HCT116 (cell line): ENCODE measurements around the gene EDEM3. TPM values are rescaled to one million over a fixed set of nuclear protein-coding genes. Genes with fewer than 3 reads are reported as not detected.

ENCODE experiments used
- ATAC-seq: fragments of 200-7000 bp; cut with Tn5 transposase; 2 replicates; pipeline ENCODE4 v1.9.1; 2020; ENCODE audit warnings: mild to moderate bottlenecking, moderate library complexity
- BruUV-seq: library from RNA; stranded (reverse); fragments of 400-500 nt; replicated peaks from 2 replicates; lab custom pipeline; 2021; lab: Mats Ljungman, UMichigan
- CTCF ChIA-PET: fragments of 300-600 bp; sonication (Branson Sonifier 250); formaldehyde crosslinking; loops from one replicate; lab custom pipeline; 2021; ENCODE audit warnings: antibody characterized with exemption; lab: Charles Lee
- POLR2A ChIA-PET: fragments of 300-600, 350-600 bp; sonication (Branson Sonifier 250); formaldehyde crosslinking; loops from one replicate; lab custom pipeline; 2021; ENCODE audit warnings: antibody characterized with exemption; lab: Charles Lee
- RAD21 ChIA-PET, 2 experiments: fragments of 300-600 bp; sonication (Branson Sonifier 250); formaldehyde crosslinking; loops; one replicate each; lab custom pipeline; 2023; ENCODE audit warnings: low total read pairs in 2 of 2; ENCODE audit not compliant: uncharacterized antibody in 2 of 2, unreplicated experiment in 2 of 2, low non-redundant PET in 1 of 2; lab: Charles Lee
- DNase-seq: peaks from one replicate; pipeline ENCODE4 v3.0.0-alpha.2; 2010; ENCODE audit warnings: low read depth, low spot score
- H2AFZ ChIP-seq: fragments of 200-600 bp; shearing (Covaris generic), sonication (generic); 2 replicates; pipeline ENCODE4 v1.6.1; 2017; ENCODE audit warnings: low read depth, mixed run types, mixed read lengths, antibody characterized with exemption, low read length; ENCODE audit not compliant: poor library complexity, severe bottlenecking
- H3K27ac ChIP-seq: 2 replicates; pipeline ENCODE4 v1.5.1; 2012; ENCODE audit warnings: low read depth, low read length
- H3K27me3 ChIP-seq: fragments of 200-600 bp; sonication (generic); 2 replicates; pipeline ENCODE4 v1.6.1; 2016; ENCODE audit warnings: mixed run types, low read length, mixed read lengths; ENCODE audit not compliant: insufficient read depth
- H3K36me3 ChIP-seq, 2 experiments: fragments of 200-500 bp in 1 of 2; fragments of 200-600 bp in 1 of 2; sonication (Bioruptor generic) in 1 of 2; sonication (generic) in 1 of 2; 2 replicates each; pipeline versions ENCODE4 v1.5.1 to v1.6.1; 2014 to 2016; ENCODE audit warnings: low read length in 2 of 2, inconsistent platforms in 1 of 2, mixed read lengths in 1 of 2, mixed run types in 1 of 2; ENCODE audit not compliant: insufficient read depth in 2 of 2, control insufficient read depth in 1 of 2
- H3K4me1 ChIP-seq, 2 experiments: fragments of 200-600 bp in 1 of 2; sonication (generic) in 1 of 2; 2 replicates each; pipeline versions ENCODE4 v1.5.1 to v1.6.1; 2012 to 2017; ENCODE audit warnings: low read length in 2 of 2, inconsistent platforms in 1 of 2, mild to moderate bottlenecking in 1 of 2, mixed read lengths in 1 of 2, mixed run types in 1 of 2, moderate library complexity in 1 of 2; ENCODE audit not compliant: insufficient read depth in 2 of 2, control insufficient read depth in 1 of 2
- H3K4me2 ChIP-seq: fragments of 200-600 bp; sonication (generic); 2 replicates; pipeline ENCODE4 v1.6.1; 2017; ENCODE audit warnings: mixed run types, low read length, mixed read lengths
- H3K4me3 ChIP-seq, 2 experiments: fragments of 200-600 bp in 1 of 2; sonication (generic) in 1 of 2; replicated peaks in 1 of 2; 2 replicates each; pipeline ENCODE4 v1.5.1; 2011 to 2016; ENCODE audit warnings: low read length in 2 of 2, control low read depth in 1 of 2, low read depth in 1 of 2, mild to moderate bottlenecking in 1 of 2, mixed read lengths in 1 of 2, mixed run types in 1 of 2
- H3K79me2 ChIP-seq: fragments of 200-600 bp; sonication (generic); 2 replicates; pipeline ENCODE4 v1.6.1; 2017; ENCODE audit warnings: mild to moderate bottlenecking, mixed run types, low read length, moderate library complexity, mixed read lengths; ENCODE audit not compliant: insufficient read depth
- H3K9ac ChIP-seq: fragments of 200-600 bp; sonication (generic); 2 replicates; pipeline ENCODE4 v1.6.1; 2016; ENCODE audit warnings: low read length, mixed read lengths
- H3K9me2 ChIP-seq: fragments of 200-600 bp; sonication (generic), shearing (Covaris generic); 2 replicates; pipeline ENCODE4 v1.6.1; 2017; ENCODE audit warnings: mixed run types, mild to moderate bottlenecking, moderate library complexity; ENCODE audit not compliant: insufficient read depth
- H3K9me3 ChIP-seq, 2 experiments: fragments of 200-500 bp in 1 of 2; fragments of 200-600 bp in 1 of 2; sonication (Bioruptor generic) in 1 of 2; sonication (generic) in 1 of 2; 2 replicates each; pipeline ENCODE4 v1.6.1; 2014 to 2017; ENCODE audit warnings: low read length in 2 of 2, mixed read lengths in 2 of 2, inconsistent platforms in 1 of 2, low read depth in 1 of 2, mild to moderate bottlenecking in 1 of 2, mixed run types in 1 of 2, moderate library complexity in 1 of 2; ENCODE audit not compliant: control insufficient read depth in 1 of 2, insufficient read depth in 1 of 2
- H4K20me1 ChIP-seq: fragments of 200-600 bp; sonication (generic), shearing (Covaris generic); 2 replicates; pipeline ENCODE4 v1.6.1; 2017; ENCODE audit warnings: mixed run types, mild to moderate bottlenecking, moderate library complexity; ENCODE audit not compliant: insufficient read depth
- CTCF ChIP-seq, 3 experiments: fragments of 200-600 bp in 1 of 3; sonication (generic) in 1 of 3; IDR thresholded peaks in 2 of 3; conservative IDR thresholded peaks in 1 of 3; 2 replicates each; pipeline ENCODE4 v1.5.1; 2012 to 2017; ENCODE audit warnings: low read depth in 2 of 3, low read length in 2 of 3, antibody characterized with exemption in 1 of 3, borderline replicate concordance in 1 of 3, control low read depth in 1 of 3, mild to moderate bottlenecking in 1 of 3, mixed read lengths in 1 of 3, mixed run types in 1 of 3, moderate library complexity in 1 of 3; ENCODE audit not compliant: insufficient read depth in 1 of 3
- ELF1 ChIP-seq: IDR thresholded peaks from 2 replicates; pipeline ENCODE4 v1.6.1; 2012; ENCODE audit warnings: low read depth, borderline replicate concordance
- EZH2 ChIP-seq: fragments of 200-600 bp; sonication (generic); IDR thresholded peaks from 2 replicates; pipeline ENCODE4 v1.6.1; 2017; ENCODE audit warnings: antibody characterized with exemption, mixed run types
- EZH2phosphoT487 ChIP-seq: fragments of 200-600 bp; IDR thresholded peaks from 2 replicates; pipeline ENCODE4 v1.6.1; 2018; ENCODE audit warnings: antibody characterized with exemption, borderline replicate concordance
- FOSL1 ChIP-seq: IDR thresholded peaks from 2 replicates; pipeline ENCODE4 v1.6.1; 2012; ENCODE audit warnings: low read depth
- JUND ChIP-seq: IDR thresholded peaks from 2 replicates; pipeline ENCODE4 v1.6.1; 2012
- MAX ChIP-seq: IDR thresholded peaks from 2 replicates; pipeline ENCODE4 v1.6.1; 2012
- POLR2A ChIP-seq: IDR thresholded peaks from 2 replicates; pipeline ENCODE4 v1.7.0; 2011; ENCODE audit warnings: borderline replicate concordance; ENCODE audit not compliant: insufficient read depth, insufficient read length; ENCODE audit errors: extremely low read depth
- POLR2AphosphoS5 ChIP-seq: IDR thresholded peaks from 2 replicates; pipeline ENCODE4 v1.6.1; 2011; ENCODE audit warnings: mild to moderate bottlenecking, low read depth, low read length, moderate library complexity
- RAD21 ChIP-seq: IDR thresholded peaks from 2 replicates; pipeline ENCODE4 v1.6.1; 2012; ENCODE audit warnings: low read depth, mild to moderate bottlenecking
- REST ChIP-seq: IDR thresholded peaks from 2 replicates; pipeline ENCODE4 v1.6.1; 2012; ENCODE audit warnings: low read depth
- SIN3A ChIP-seq: IDR thresholded peaks from 2 replicates; pipeline ENCODE4 v1.6.1; 2012; ENCODE audit warnings: low read depth
- SP1 ChIP-seq: IDR thresholded peaks from 2 replicates; pipeline ENCODE4 v1.6.1; 2012; ENCODE audit warnings: low read depth
- SRF ChIP-seq: IDR thresholded peaks from 2 replicates; pipeline ENCODE4 v1.6.1; 2012; ENCODE audit warnings: low read depth
- TCF7L2 ChIP-seq: IDR thresholded peaks from 2 replicates; pipeline ENCODE4 v1.7.0; 2011; ENCODE audit warnings: borderline replicate concordance, inconsistent platforms; ENCODE audit not compliant: insufficient read depth, insufficient read length; ENCODE audit errors: extremely low read depth
- ZBTB33 ChIP-seq: IDR thresholded peaks from 2 replicates; pipeline ENCODE4 v1.6.1; 2011; ENCODE audit warnings: mild to moderate bottlenecking, low read length, moderate library complexity; ENCODE audit not compliant: insufficient replicate concordance; ENCODE audit errors: extremely low read depth
- ZFX ChIP-seq: fragments of 450-650 bp; IDR thresholded peaks from 2 replicates; pipeline ENCODE4 v1.6.1; 2017
- ZNF274 ChIP-seq: fragments of 200-500 bp; sonication (Bioruptor generic); IDR thresholded peaks from 2 replicates; pipeline ENCODE4 v1.6.1; 2014; ENCODE audit warnings: mild to moderate bottlenecking, low read depth, low read length, inconsistent platforms
- intact Hi-C: fragments of 100-400 bp; cut with micrococcal nuclease; formaldehyde crosslinking; loops from 2 replicates; pipeline ENCODE4 v1.10.0; 2022
- total RNA-seq: library from RNA; stranded (reverse); gene quantifications from one replicate; pipeline ENCODE4 v1.2.1, GENCODE V29; 2021; ENCODE audit not compliant: unreplicated experiment

Gene EDEM3
- total RNA-seq, 1 experiment from 2014 or later = 14.9 TPM

GRCh38 chr1:184660462-184661191, 94.0 kb downstream of the EDEM3 start:
- DNase-seq (no peak), ATAC-seq (no peak)
- Histone ChIP-seq H2AFZ (no peak overlapping the region), H3K4me1 (peaks cover 0 to 6% of the 10 kb centered on the region in 2 experiments; a peak in 2 of 4 replicates), H3K27ac (no peak overlapping the region), H3K9ac (no peak overlapping the region), H3K9me2 (no peaks in the 10 kb centered on the region), H3K4me3 (no peak overlapping the region), H3K27me3 (no peaks in the 10 kb centered on the region), H3K79me2 (no peaks in the 10 kb centered on the region), H3K4me2 (no peak overlapping the region), H3K36me3 (no peaks in the 10 kb centered on the region), H4K20me1 (no peaks in the 10 kb centered on the region), H3K9me3 (no peaks in the 10 kb centered on the region)
- TF ChIP-seq EZH2phosphoT487 (no peak), MAX (no peak), EZH2 (no peak), JUND (no peak), POLR2A (no peak), SP1 (no peak), SRF (no peak), TCF7L2 (no peak), SIN3A (no peak), CTCF (IDR thresholded peaks at IDR 0.05 in 2 of 3, conservative IDR thresholded peaks at IDR 0.05 in 1 of 3; ENCODE audit: borderline replicate concordance in 1 of 3, insufficient read depth in 1 of 3, low read depth in 2 of 3, low read length in 2 of 3) (no peak), POLR2AphosphoS5 (no peak), REST (no peak), ELF1 (no peak), ZNF274 (no peak), ZFX (no peak), FOSL1 (no peak), ZBTB33 (no peak), RAD21 (no peak)
- ChIA-PET RAD21 (no interaction called here), CTCF (no interaction called here), POLR2A (no interaction called here)
- intact Hi-C loops = loop anchor here (5.0 to 10.0 kb wide), 2 partner anchors 438 to 746 kb away; no protein-coding TSS in a partner anchor
- no TSS peak for BruUV-seq
